ENCODE measurements around the gene PEDS1. TPM values are rescaled to one million over a fixed set of nuclear protein-coding genes. Genes with fewer than 3 reads are reported as not detected.
"Not testable (repeated sequence)": the region's sequence is repeated elsewhere in the genome, so short reads cannot be mapped to it uniquely, and the experiment has no call there.

Gene PEDS1
- total RNA-seq, 2 donors from 2014 or later, result 26.1 to 30.7 TPM

- no peak for DNase-seq (ENCODE audit: low spot score)
- Histone ChIP-seq H3K27ac (peak overlapping the region in 1 of 2 donors; percentile 25), H3K36me3 (no peaks in the 10 kb centered on the region), H3K27me3 (no peaks in the 10 kb centered on the region), H3K9me3 (no peaks in the 10 kb centered on the region), H3K4me3 (no peak overlapping the region), H3K4me1 (peaks cover 0 to 69% of the 10 kb centered on the region in 2 donors)
- no peak for TF ChIP-seq CTCF (IDR thresholded peaks at IDR 0.05)
These were observed 46.4 kb downstream of the PEDS1 start for GRCh38 chr20:50107086-50107660.

- H3K36me3 ChIP-seq; DNase-seq (ENCODE audit: low spot score); H3K27me3 ChIP-seq; H3K27ac ChIP-seq; H3K9me3 ChIP-seq; H3K4me3 ChIP-seq: not testable (repeated sequence)
- H3K4me1 ChIP-seq, result peaks cover 0 to 68% of the 10 kb centered on the region in 2 donors
These were observed 46.9 kb downstream of the PEDS1 start for GRCh38 chr20:50106669-50107068.

Other genes starting within 250 kb of the PEDS1 start
- 1 to 10 TPM; 5.0 to 6.1 TPM for gene SPATA2, start 238.2 kb downstream of the PEDS1 start, total RNA-seq
- gene RNF114, start 217.3 kb downstream of the PEDS1 start, total RNA-seq, result 100 to 1,000 TPM in 1 of 2 donors, 10 to 100 TPM in 1; 40.2 to 117 TPM
- 1 to 10 TPM; 4.3 to 4.4 TPM for gene SNAI1, start 170.7 kb downstream of the PEDS1 start, total RNA-seq
- gene UBE2V1, start 40.6 kb downstream of the PEDS1 start, total RNA-seq, result 10 to 100 TPM; 61.2 to 70.2 TPM
- gene CEBPB, start 37.1 kb upstream of the PEDS1 start, total RNA-seq, result 100 to 1,000 TPM in 1 of 2 donors, 10 to 100 TPM in 1; 61.3 to 102 TPM